Gastrocnemius medialis (tissue), 4 donors: Measurements from ENCODE around the gene MEAF6.

ENCODE experiments used
- POLR2A ChIP-seq, 2 donors: fragments of 450-650 bp; IDR thresholded peaks; one replicate each; pipeline ENCODE4 v1.6.1; 2017; ENCODE audit warnings: antibody characterized with exemption in 2 of 2, mild to moderate bottlenecking in 2 of 2, moderate library complexity in 2 of 2
- TF ChIP-seq, protein P1 (sequence below), 5 experiments: fragments of 450-650 bp in 3 of 5; fragments of 200-600 bp in 2 of 5; sonication (generic) in 2 of 5; IDR thresholded peaks in 4 of 5; conservative IDR thresholded peaks in 1 of 5; 1 replicate in 4 of 5; 2 replicates in 1 of 5; pipeline ENCODE4 v1.5.1; 2016 to 2019; ENCODE audit warnings: antibody characterized with exemption in 5 of 5, mild to moderate bottlenecking in 3 of 5, moderate library complexity in 3 of 5

DNA sequence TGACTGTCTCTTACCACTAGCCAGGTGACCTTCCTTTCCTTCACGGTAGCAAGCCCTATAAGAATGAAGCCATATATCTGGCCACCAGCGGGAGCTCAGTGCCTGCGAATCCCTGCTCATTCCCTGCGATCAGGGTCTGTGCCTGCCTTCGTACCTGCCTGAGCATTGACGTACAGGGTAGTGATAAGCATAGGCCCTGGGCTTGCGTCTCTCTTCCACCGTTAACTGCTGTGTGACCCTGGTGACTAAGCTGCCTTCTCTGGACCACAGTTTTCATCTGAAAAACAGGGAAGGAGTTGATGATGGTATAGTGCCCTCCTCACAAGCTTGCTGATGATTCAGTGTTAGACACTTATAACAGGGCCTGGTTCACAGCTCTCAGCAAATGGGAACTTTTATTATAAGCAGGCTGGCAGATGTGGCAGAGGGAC is 36.1 kb downstream of the MEAF6 start:
- TF ChIP-seq, protein P1, sequence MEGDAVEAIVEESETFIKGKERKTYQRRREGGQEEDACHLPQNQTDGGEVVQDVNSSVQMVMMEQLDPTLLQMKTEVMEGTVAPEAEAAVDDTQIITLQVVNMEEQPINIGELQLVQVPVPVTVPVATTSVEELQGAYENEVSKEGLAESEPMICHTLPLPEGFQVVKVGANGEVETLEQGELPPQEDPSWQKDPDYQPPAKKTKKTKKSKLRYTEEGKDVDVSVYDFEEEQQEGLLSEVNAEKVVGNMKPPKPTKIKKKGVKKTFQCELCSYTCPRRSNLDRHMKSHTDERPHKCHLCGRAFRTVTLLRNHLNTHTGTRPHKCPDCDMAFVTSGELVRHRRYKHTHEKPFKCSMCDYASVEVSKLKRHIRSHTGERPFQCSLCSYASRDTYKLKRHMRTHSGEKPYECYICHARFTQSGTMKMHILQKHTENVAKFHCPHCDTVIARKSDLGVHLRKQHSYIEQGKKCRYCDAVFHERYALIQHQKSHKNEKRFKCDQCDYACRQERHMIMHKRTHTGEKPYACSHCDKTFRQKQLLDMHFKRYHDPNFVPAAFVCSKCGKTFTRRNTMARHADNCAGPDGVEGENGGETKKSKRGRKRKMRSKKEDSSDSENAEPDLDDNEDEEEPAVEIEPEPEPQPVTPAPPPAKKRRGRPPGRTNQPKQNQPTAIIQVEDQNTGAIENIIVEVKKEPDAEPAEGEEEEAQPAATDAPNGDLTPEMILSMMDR (IDR thresholded peaks at IDR 0.05 in 4 of 5, conservative IDR thresholded peaks at IDR 0.05 in 1 of 5): no peak
- TF ChIP-seq POLR2A (IDR thresholded peaks at IDR 0.05): no peak
